Measurements from ENCODE around the gene TUBD1. TPM values are rescaled to one million over a fixed set of nuclear protein-coding genes. Genes with fewer than 3 reads are reported as not detected.
A peak's percentile ranks its signal among the peaks of the same experiment; 100 is the strongest.

TUBD1 gene
- total and polyA plus RNA-seq, 2 of the 13 experiments (the other 11 are each of a cell fraction or from before 2014, with no cell fraction given) = 18.2 to 25.9 TPM

- TF ChIP-seq, protein P1, sequence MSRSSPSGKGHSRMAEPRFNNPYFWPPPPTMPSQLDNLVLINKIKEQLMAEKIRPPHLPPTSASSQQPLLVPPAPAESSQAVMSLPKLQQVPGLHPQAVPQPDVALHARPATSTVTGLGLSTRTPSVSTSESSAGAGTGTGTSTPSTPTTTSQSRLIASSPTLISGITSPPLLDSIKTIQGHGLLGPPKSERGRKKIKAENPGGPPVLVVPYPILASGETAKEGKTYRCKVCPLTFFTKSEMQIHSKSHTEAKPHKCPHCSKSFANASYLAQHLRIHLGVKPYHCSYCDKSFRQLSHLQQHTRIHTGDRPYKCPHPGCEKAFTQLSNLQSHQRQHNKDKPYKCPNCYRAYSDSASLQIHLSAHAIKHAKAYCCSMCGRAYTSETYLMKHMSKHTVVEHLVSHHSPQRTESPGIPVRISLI (CRISPR knock-in tag; IDR thresholded peaks at IDR 0.05; ENCODE audit: borderline replicate concordance) = peak; percentile 91; the same call in 1 of the 2 replicates
- TF ChIP-seq ZNF205 (CRISPR knock-in tag; IDR thresholded peaks at IDR 0.05) (peak; percentile 22), ZNF121 (CRISPR knock-in tag; IDR thresholded peaks at IDR 0.05) (0 out of 2 replicates have a peak, but pooled peaks have one; percentile 10), MEIS2 (CRISPR knock-in tag; IDR thresholded peaks at IDR 0.05) (peak; percentile 29; the same call in 1 of the 2 replicates), KAT2B (IDR thresholded peaks at IDR 0.05; ENCODE audit: borderline replicate concordance, low read depth, low read length) (no peak), THAP11 (CRISPR knock-in tag; IDR thresholded peaks at IDR 0.05) (no peak; the same call in 1 of the 2 replicates), ZBTB42 (CRISPR knock-in tag; IDR thresholded peaks at IDR 0.05) (no peak), ZNF136 (CRISPR knock-in tag; IDR thresholded peaks at IDR 0.05; ENCODE audit: low read depth) (peak; percentile 78; the same call in 1 of the 2 replicates), HOXA3 (CRISPR knock-in tag; IDR thresholded peaks at IDR 0.05) (peak; percentile 73), RARA (CRISPR knock-in tag; IDR thresholded peaks at IDR 0.05) (peak; percentile 86), ZNF101 (CRISPR knock-in tag; IDR thresholded peaks at IDR 0.05; ENCODE audit: borderline replicate concordance, low read depth) (peak; percentile 8; the same call in 1 of the 2 replicates), FOXK1 (CRISPR knock-in tag; IDR thresholded peaks at IDR 0.05; ENCODE audit: borderline replicate concordance, low read depth) (peak; percentile 12; the same call in 1 of the 2 replicates), ZBTB21 (CRISPR knock-in tag; IDR thresholded peaks at IDR 0.05) (no peak), PLRG1 (conservative IDR thresholded peaks at IDR 0.05) (no peak), EEA1 (CRISPR knock-in tag; IDR thresholded peaks at IDR 0.05; ENCODE audit: borderline replicate concordance) (no peak), ZNF512 (CRISPR knock-in tag; IDR thresholded peaks at IDR 0.05) (no peak), ZNF224 (CRISPR knock-in tag; IDR thresholded peaks at IDR 0.05) (no peak), ZNF788 (CRISPR knock-in tag; IDR thresholded peaks at IDR 0.05; ENCODE audit: borderline replicate concordance) (no peak), EED (CRISPR knock-in tag; IDR thresholded peaks at IDR 0.05) (no peak), SOX13 (IDR thresholded peaks at IDR 0.05) (peak; percentile 69; the same call in 1 of the 2 replicates), SOX13 (CRISPR knock-in tag; conservative IDR thresholded peaks at IDR 0.05 in 1 of 2, IDR thresholded peaks at IDR 0.05 in 1 of 2) (peak; percentile 14 to 82; a peak in 2 of 4 replicates), CCAR2 (optimal IDR thresholded peaks at IDR 0.05; ENCODE audit: low read depth, low read length) (no peak), POGZ (CRISPR knock-in tag; IDR thresholded peaks at IDR 0.05) (no peak; the same call in none of the 2 replicates)
- TF ChIP-seq, protein P2, sequence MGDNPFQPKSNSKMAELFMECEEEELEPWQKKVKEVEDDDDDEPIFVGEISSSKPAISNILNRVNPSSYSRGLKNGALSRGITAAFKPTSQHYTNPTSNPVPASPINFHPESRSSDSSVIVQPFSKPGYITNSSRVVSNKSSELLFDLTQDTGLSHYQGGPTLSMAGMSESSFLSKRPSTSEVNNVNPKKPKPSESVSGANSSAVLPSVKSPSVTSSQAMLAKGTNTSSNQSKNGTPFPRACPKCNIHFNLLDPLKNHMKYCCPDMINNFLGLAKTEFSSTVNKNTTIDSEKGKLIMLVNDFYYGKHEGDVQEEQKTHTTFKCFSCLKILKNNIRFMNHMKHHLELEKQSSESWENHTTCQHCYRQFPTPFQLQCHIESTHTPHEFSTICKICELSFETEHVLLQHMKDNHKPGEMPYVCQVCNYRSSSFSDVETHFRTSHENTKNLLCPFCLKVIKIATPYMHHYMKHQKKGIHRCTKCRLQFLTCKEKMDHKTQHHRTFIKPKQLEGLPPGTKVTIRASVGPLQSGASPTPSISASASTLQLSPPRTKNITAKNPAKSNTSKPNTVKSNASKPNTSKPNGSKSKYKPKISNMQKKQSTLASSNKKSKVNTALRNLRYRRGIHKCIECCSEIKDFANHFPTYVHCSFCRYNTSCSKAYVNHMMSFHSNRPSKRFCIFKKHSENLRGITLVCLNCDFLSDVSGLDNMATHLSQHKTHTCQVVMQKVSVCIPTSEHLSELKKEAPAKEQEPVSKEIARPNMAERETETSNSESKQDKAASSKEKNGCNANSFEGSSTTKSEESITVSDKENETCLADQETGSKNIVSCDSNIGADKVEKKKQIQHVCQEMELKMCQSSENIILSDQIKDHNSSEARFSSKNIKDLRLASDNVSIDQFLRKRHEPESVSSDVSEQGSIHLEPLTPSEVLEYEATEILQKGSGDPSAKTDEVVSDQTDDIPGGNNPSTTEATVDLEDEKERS (CRISPR knock-in tag; IDR thresholded peaks at IDR 0.05) = no peak
Measured at GRCh38 chr17:59846394-59847165, 46.2 kb downstream of the TUBD1 start (continued).
